Stimulated activated CD4-positive, alpha-beta T cell treated with anti-CD3 and anti-CD28 coated beads, Interleukin-15, amount 100 ng/mL, for 1 hour (primary cell): Measurements from ENCODE around the gene ITGA7.

Experiments
- DNase-seq, 2 donors: peaks; one replicate each; pipeline ENCODE4 v3.0.0-alpha.2; 2020; ENCODE audit warnings: low read depth in 1 of 2, low spot score in 1 of 2

The ITGA7 gene

GRCh38 chr12:55718015-55718414 is 10.3 kb upstream of the ITGA7 start:
- DNase-seq, result no peak

DNA sequence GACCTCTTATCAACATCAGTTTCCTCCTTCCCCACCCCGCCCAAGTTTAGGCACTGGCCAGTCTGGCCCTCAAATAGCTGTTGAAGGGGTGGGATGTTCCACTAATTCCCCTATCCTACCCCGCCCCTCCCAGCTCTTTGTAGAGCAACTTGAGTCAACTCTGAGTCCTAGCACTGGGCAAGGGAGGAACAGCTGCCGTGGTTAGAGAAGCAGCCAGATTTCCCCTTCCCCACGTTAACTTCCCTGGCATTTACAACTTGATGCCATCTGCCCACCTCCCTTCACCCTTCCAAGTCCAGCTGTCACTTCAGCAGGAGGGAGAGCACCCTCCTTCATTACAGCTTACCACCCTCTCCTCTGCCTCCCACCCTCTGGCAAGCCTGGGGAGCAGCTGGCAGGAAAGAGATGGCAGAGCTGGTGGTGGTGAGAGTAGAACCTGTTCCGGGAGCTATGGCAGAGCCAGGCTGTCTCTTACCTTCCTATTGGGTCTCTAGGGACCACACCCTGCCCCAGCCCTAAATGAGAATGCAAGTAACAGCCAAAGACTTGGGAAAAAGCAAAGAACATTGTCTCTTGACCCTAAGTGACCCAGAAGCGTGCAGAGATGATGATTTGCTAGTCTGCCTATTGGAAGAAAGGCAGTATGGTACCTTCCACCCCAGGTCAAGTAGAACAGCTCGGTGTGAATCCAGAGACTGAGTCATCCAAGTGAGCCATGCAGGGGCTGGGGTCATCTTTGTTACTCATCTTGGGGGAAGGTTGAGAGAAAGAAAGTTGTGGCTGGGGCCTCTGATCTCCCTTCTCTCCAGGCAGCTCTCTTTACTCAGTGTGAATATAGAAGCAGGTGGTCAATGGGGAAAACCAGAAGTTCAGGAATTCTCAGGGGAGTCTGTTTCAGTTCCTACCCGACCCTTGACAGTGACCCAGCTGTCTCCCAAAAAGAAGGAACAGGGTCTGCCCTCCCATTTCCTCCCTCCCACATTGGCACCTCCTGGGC is 9.6 kb upstream of the ITGA7 start:
- DNase-seq, result no peak

DNA sequence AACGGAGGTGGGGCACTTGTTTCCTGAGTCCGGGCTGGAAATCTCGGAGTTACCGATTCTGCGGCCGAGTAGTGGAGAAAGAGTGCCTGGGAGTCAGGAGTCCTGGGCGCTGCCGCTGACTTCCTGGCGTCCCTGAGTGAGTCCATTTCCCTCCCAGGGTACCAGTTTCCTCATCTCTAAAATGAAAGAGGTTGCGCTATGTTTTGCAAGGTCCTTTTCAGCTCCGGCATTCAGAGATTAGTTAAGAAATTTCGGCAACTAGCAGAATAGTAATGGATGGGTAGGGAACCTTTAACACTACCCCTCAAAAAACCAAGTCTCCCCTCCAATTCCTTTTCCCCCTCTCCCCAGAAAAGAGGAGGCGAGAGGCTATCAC is 8.9 kb upstream of the ITGA7 start:
- no peak for DNase-seq

DNA sequence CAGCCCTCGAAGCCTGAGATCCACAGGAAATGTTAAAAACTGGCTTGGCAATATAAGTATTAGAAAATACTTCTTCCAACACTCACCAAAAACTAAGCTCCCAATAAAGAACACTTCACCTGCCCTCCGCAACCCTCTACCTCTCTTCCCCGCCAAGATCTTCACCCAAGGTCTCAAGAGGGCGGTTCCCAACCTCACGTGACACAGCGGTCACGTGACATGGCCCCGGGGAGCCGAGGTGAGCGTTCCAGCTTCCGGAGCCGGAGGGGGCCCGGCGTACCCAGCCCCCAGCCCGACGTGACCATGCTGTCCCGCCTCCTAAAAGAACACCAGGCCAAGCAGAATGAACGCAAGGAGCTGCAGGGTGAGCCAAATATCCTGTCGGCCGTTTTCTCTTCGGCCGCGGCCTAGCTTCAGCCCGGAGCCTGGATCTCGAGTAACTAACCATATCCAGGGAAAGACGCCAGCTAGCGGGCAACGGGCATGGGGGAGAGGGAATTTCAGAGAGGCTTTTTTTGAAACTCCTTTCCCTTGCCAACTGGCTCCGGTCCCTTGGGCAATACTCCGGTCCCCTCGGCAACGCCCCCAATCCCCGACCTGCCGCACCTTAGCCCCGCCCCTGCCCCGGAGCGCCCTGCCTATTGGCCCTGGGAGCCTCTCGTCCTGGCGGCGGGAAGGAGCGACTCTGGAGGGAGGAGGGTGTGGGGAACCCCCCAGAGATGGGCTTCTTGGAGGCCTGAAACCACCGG is 8.3 kb upstream of the ITGA7 start, which contains the start of gene BLOC1S1:
TSS of gene BLOC1S1 (plus strand) at position 214 of the 749 bp plus-strand sequence. CDS start at position 220, 6 bp downstream.
- peak; percentile 83 to 92 for DNase-seq

DNA sequence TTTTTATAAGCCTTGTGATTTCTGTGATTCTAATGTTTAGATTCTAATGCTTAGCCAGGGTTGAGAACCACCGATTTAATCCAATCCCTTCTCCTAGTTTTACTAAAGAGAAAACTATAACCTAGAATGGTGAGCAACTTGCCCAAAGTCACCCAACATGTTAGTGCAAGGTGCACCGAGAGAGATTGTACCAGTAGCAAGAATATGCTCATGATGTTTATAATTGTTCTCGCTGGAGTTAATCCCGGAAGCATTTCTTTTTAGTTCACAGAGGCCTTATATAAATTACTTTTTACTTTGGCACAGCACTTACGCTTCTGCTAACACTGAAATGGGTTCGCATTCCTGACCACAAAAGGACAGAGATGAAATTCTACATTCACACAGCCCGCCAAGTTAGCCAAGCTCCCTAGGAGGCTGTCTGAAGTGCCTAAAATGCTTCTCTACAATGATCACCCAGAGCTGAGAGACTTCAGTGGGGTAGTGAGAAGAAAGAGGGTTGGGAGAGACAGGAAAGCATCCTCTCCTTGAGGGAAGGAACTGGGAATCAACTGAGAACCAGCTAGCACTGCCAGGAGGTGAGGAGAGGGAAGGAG is 7.6 kb upstream of the ITGA7 start:
- DNase-seq, result no peak

DNA sequence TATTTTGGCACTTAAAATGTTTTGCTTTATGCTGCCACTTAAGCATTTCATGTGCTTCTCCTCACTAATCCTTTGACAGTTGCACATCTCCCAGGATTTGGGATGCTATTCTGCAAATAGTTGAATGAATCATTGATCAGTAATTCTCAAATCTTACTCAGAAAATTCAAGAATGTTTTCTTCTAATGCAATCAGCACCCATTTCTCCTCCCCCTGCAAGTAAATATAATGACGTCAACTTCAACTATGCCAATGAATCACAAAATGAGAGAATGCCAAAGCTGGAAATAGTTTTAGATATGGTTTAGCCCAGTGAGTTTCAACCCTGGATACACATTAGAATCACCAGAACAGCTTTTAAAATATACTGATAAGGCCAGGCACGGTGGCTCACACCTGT is 6.0 kb upstream of the ITGA7 start:
- no peak for DNase-seq

GRCh38 chr12:55712700-55713415 is 5.2 kb upstream of the ITGA7 start:
- DNase-seq, result no peak

- no peak for DNase-seq
Observed at GRCh38 chr12:55711786-55712553, 4.3 kb upstream of the ITGA7 start.

DNA sequence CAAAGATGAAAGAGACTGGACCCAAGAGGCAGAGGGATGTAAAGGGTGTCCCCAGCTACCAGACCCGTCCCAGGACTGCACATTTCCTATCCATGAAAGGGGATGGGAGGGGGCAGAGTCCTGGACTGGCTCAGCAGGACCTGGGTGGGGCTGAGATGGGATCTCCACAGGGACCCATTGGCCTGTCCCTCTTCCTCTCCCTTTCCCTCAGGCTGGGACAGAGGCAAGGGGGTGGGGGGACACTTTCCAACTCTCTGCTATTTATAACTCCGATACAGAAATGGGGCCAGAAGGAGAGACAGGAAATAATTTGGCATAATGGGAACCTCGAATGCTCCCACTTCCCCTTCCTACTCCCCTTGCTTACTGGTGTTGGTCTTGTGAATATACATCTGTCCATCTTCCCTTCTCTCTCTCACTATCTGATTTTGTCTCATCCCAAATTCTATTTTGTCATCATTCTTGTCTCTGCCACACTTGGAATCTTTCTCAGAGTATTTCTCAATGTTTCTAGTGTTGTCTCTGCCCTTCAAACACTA is 1.1 kb upstream of the ITGA7 start:
- DNase-seq, result no peak

GRCh38 chr12:55707219-55707671 is 459 bp downstream of the ITGA7 start:
- no peak for DNase-seq

GRCh38 chr12:55706568-55707218 is 1.0 kb downstream of the ITGA7 start:
- no peak for DNase-seq

DNA sequence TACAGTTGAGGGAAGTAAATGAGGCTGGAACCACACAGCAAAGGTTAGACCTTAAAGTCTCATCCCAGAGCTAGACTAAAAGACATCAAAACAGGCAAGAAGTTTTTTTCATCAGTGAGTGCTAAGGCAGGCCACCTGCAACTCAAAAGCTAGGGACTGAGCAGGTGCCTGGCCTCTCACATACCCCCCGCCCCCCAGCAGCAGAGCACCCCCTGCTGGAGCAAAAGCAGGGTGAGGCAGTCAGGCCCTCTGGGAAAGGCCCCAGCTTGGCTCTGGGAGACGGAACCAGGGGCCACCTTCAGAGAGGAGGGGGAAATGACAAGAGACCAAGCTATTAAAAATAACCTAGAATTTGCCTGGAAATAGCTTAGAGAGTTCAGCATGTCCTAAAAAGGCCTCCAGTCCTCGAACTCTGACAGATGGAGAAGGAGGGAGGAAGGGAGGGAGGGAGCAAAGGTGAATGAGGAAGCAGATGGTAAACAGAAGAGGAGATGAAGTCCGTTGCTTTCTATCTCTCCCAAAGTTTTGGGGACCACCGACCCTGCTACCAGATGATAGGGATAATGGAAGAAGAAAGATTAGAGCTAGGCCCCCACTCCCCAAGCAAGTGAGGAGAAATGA is 1.8 kb downstream of the ITGA7 start:
- no peak for DNase-seq

- DNase-seq, result no peak
Observed at GRCh38 chr12:55704824-55705718, 2.6 kb downstream of the ITGA7 start.

DNA sequence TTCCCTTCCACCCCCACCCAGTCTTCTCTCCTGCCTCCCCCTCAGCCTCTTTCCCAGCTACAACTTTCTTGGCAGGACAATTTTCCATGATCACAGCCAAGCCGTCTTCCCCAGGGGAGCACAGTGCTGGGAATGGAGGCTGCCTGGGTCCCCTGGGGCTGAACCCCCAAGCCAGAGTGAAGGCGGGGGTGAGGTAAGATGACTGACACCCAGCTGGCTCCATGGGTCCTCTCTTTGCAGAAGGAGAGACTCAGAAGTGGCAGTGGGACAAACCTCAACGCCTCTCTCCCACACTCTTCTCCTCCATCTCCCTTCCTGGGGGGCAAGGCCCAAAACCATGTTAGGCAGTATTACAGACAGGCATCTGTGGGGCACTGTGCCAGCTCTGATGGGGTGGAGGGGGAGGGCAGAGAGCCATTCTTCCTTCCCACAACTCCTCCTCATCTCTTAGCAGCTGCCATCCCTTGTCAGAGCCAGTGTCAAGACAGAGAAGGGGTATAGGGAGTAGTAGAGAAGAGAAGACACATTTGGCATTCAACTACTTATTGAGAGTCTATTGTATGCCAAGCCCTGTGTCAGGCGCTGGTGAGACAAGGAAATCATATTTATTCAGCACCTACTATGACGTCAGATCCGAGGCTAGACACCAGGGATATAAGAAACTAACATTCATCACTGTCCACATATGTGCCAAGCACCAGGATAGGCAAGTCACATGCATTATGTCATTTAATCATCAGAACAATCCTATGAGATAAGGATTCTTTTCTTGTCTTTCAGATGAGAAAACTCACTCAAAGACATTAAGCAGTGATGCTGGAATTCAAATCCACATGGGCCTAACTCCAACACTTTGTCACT is 3.6 kb downstream of the ITGA7 start:
- no peak for DNase-seq

DNA sequence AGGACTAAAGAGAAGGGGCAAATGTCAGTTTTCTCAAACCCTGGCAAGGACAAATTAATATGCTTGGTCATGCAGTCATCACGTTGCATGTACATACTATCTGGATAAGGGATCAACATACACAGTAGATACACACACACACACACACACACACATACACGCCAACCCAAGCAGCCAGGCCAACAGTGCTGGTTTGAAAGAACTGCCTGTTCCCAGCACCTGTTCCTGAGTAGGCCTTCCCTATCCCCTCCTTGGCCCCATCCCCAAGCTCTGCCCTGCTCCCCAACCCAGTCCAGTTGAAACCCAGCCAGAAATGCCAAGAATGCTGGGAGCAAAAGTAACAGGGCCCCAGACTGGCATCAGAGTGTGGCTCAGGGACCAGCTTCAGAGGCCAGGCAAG is 4.4 kb downstream of the ITGA7 start:
- no peak for DNase-seq

DNA sequence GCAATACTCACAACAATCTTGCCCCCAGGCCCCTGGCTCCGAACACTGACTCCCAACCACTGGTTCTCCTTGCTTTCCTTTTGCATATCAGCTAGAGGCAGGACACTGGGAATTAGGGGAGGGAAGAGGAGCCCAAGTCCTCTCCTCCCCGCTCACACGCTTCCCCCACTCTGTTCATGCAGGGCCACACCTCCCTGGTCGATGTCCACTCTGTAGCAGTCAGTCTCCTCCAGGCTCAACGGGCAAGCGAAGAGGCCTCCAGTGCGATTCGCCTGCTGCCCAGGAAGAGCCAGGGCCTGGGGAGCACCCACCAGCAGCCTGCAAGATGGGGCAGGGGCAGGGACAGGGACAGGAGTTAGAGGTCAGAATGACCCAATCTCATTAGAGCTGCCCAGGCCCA is 4.8 kb downstream of the ITGA7 start:
- DNase-seq, result no peak
